ENCODE measurements around the gene MAML1. TPM values are rescaled to one million over a fixed set of nuclear protein-coding genes. Genes with fewer than 3 reads are reported as not detected.

The MAML1 gene
- total RNA-seq, 1 donor from 2014 or later: 29.1 TPM

- Histone ChIP-seq H3K79me2 (ENCODE audit: low read depth) (peaks cover 21% of the 10 kb centered on the region), H3K27me3 (no peaks in the 10 kb centered on the region), H3K9ac (no peak overlapping the region), H3K36me3 (no peaks in the 10 kb centered on the region), H2AFZ (replicated peaks) (no peak overlapping the region), H3K27ac (no peak overlapping the region), H3F3A (ENCODE audit: low read depth) (peaks cover 11% of the 10 kb centered on the region), H3K4me3 (no peak overlapping the region), H3K9me3 (ENCODE audit: low read depth) (no peaks in the 10 kb centered on the region), H3K4me1 (peaks cover 18% of the 10 kb centered on the region), H3K4me2 (no peak overlapping the region), H4K20me1 (ENCODE audit: low read depth) (peaks cover 30% of the 10 kb centered on the region)
- Mint-ChIP-seq H3K27me3 (ENCODE audit: insufficient read depth, low read depth) (peaks cover 5% of the 10 kb centered on the region), H3K4me3 (no peak overlapping the region), H3K27ac (no peak overlapping the region), H3K36me3 (peaks cover 30% of the 10 kb centered on the region), H3K9me3 (peaks cover 2% of the 10 kb centered on the region), H3K4me1 (peaks cover 29% of the 10 kb centered on the region)
- no peak for DNase-seq (ENCODE audit: low spot score)
- TF ChIP-seq CTCF (IDR thresholded peaks at IDR 0.05): no peak
- no peak for TF ChIP-seq EZH2phosphoT487 (IDR thresholded peaks at IDR 0.05)
- no peak for TF ChIP-seq EZH2 (IDR thresholded peaks at IDR 0.05)
These were observed 91.5 kb downstream of the MAML1 start for GRCh38 chr5:179823937-179824744.

GRCh38 chr5:179824745-179825112 is 92.1 kb downstream of the MAML1 start:
- H3K27ac Mint-ChIP-seq: no peak overlapping the region
- peaks cover 6% of the 10 kb centered on the region for H3K9me3 Mint-ChIP-seq
- H3K27me3 ChIP-seq: no peaks in the 10 kb centered on the region
- peaks cover 36% of the 10 kb centered on the region for H3K36me3 Mint-ChIP-seq
- peaks cover 30% of the 10 kb centered on the region for H4K20me1 ChIP-seq (ENCODE audit: low read depth)
- no peaks in the 10 kb centered on the region for H3K36me3 ChIP-seq
- no peak overlapping the region for H3K4me3 ChIP-seq
- no peak overlapping the region for H2AFZ ChIP-seq (replicated peaks)
- H3K27me3 Mint-ChIP-seq (ENCODE audit: insufficient read depth, low read depth): peaks cover 5% of the 10 kb centered on the region
- H3F3A ChIP-seq (ENCODE audit: low read depth): peaks cover 8% of the 10 kb centered on the region
- H3K27ac ChIP-seq: no peak overlapping the region
- H3K4me2 ChIP-seq: no peak overlapping the region
- H3K79me2 ChIP-seq (ENCODE audit: low read depth): peaks cover 21% of the 10 kb centered on the region
- peak overlapping the region; percentile 55 for H3K4me3 Mint-ChIP-seq
- peaks cover 27% of the 10 kb centered on the region for H3K4me1 Mint-ChIP-seq
- no peak overlapping the region for H3K9ac ChIP-seq
- no peaks in the 10 kb centered on the region for H3K9me3 ChIP-seq (ENCODE audit: low read depth)
- TF ChIP-seq CTCF (IDR thresholded peaks at IDR 0.05): no peak
- TF ChIP-seq EZH2 (IDR thresholded peaks at IDR 0.05): no peak
- no peak for TF ChIP-seq EZH2phosphoT487 (IDR thresholded peaks at IDR 0.05)
- DNase-seq (ENCODE audit: low spot score): no peak
- peaks cover 14% of the 10 kb centered on the region for H3K4me1 ChIP-seq

GRCh38 chr5:179825655-179826182 is 93.1 kb downstream of the MAML1 start:
- Histone ChIP-seq H3K4me3 (no peak overlapping the region), H3K27ac (no peak overlapping the region), H3K36me3 (no peaks in the 10 kb centered on the region), H3K4me1 (peaks cover 11% of the 10 kb centered on the region), H3F3A (ENCODE audit: low read depth) (no peaks in the 10 kb centered on the region), H3K27me3 (no peaks in the 10 kb centered on the region), H3K9me3 (ENCODE audit: low read depth) (no peaks in the 10 kb centered on the region), H3K4me2 (no peak overlapping the region), H3K9ac (no peak overlapping the region), H2AFZ (replicated peaks) (no peak overlapping the region), H3K79me2 (ENCODE audit: low read depth) (peaks cover 21% of the 10 kb centered on the region), H4K20me1 (ENCODE audit: low read depth) (peaks cover 30% of the 10 kb centered on the region)
- no peak overlapping the region for H3K4me3 Mint-ChIP-seq
- H3K36me3 Mint-ChIP-seq: peaks cover 45% of the 10 kb centered on the region
- DNase-seq (ENCODE audit: low spot score): no peak
- peaks cover 10% of the 10 kb centered on the region for H3K9me3 Mint-ChIP-seq
- H3K27me3 Mint-ChIP-seq (ENCODE audit: insufficient read depth, low read depth): peaks cover 7% of the 10 kb centered on the region
- peaks cover 21% of the 10 kb centered on the region for H3K4me1 Mint-ChIP-seq
- H3K27ac Mint-ChIP-seq: no peak overlapping the region
- TF ChIP-seq CTCF (IDR thresholded peaks at IDR 0.05) (no peak), EZH2 (IDR thresholded peaks at IDR 0.05) (no peak), EZH2phosphoT487 (IDR thresholded peaks at IDR 0.05) (no peak)

MicroRNA genes within 50 kb of the gene (microRNA counts, 767-probe panel; counts per million panel counts)
- microRNA hsa-miR-1229: 460 counts per million, percentile 90 among the panel's probes with 10 or more counts

Small RNA genes lying within 50 kb of the gene (microRNA-seq; reads per million reads assigned to microRNA genes)
- gene MIR1229: not detected

Small RNA genes lying within 50 kb of the gene (small RNA-seq; reads per million reads assigned to genes)
- gene MIR1229: not detected

Other genes starting within 250 kb of the MAML1 start
- 45.0 and 45.8 TPM in 2 replicates for gene RUFY1, start 182.3 kb upstream of the MAML1 start, total RNA-seq (ENCODE audit: low replicate concordance)
- gene HNRNPH1, start 109.2 kb upstream of the MAML1 start, total RNA-seq (ENCODE audit: low replicate concordance): 795 and 1,138 TPM in 2 replicates
- gene CBY3, start 51.8 kb upstream of the MAML1 start, total RNA-seq (ENCODE audit: low replicate concordance): not detected in 2 replicates
- 301 and 403 TPM in 2 replicates for gene CANX, start 33.9 kb upstream of the MAML1 start, total RNA-seq (ENCODE audit: low replicate concordance)
- 0.81 TPM in 1 of 2 replicates, not detected in the other for gene LTC4S, start 61.2 kb downstream of the MAML1 start, total RNA-seq (ENCODE audit: low replicate concordance)
- 32.1 and 52.9 TPM in 2 replicates for gene MGAT4B, start 74.0 kb downstream of the MAML1 start, total RNA-seq (ENCODE audit: low replicate concordance)
- gene SQSTM1, start 88.1 kb downstream of the MAML1 start, total RNA-seq (ENCODE audit: low replicate concordance): 27.6 and 55.0 TPM in 2 replicates
- 68.5 and 73.5 TPM in 2 replicates for gene MRNIP, start 126.0 kb downstream of the MAML1 start, total RNA-seq (ENCODE audit: low replicate concordance)
- gene TBC1D9B, start 175.1 kb downstream of the MAML1 start, total RNA-seq (ENCODE audit: low replicate concordance): 26.7 and 60.1 TPM in 2 replicates

All from neural progenitor cell (in vitro differentiated cells).